Measurements from ENCODE around the gene DCHS1. TPM values are rescaled to one million over a fixed set of nuclear protein-coding genes. Genes with fewer than 3 reads are reported as not detected.

Gene DCHS1
- total and polyA plus RNA-seq, 10 of the 15 experiments (the other 5 are each of a cell fraction or from before 2014, with no cell fraction given), result 0.02 to 0.64 (median 0.18) TPM; not detected in 1

DNA sequence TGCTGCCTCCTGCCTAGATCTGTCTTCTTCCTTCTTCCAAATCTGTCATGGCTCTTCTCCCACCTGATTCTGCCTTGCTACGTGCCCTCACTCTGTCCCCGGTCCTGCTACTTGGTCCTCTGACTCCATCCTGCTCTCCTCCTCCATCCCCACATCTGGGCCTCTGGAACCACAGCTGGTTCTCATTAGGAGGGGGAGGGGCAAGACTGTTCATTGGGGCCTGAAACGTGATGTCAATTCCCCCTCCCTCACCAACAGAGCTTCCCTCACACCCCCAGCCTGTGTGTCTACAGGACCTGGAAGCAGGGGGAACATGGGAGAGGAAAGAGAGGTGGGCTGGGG lies 9.1 kb downstream of the DCHS1 start:
- Histone ChIP-seq H3K79me2 (ENCODE audit: control insufficient read depth, insufficient read depth, low read length) (no peaks in the 10 kb centered on the region), H3K27ac (ENCODE audit: control insufficient read depth, insufficient read depth) (peak overlapping the region; percentile 68), H3K4me1 (ENCODE audit: control insufficient read depth, insufficient read depth, low read length) (peaks cover 21% of the 10 kb centered on the region), H3K9ac (ENCODE audit: control insufficient read depth, insufficient read depth, low read length) (peak overlapping the region; percentile 17; the same call in 1 of the 2 replicates), H4K20me1 (ENCODE audit: control insufficient read depth, insufficient read depth) (no peaks in the 10 kb centered on the region), H3K4me2 (ENCODE audit: control insufficient read depth, insufficient read depth) (peak overlapping the region; percentile 85), H3K9me3 (replicated peaks; ENCODE audit: control insufficient read depth, insufficient read depth, low read length) (no peaks in the 10 kb centered on the region), H3K27me3 (replicated peaks in 1 of 2; ENCODE audit: control insufficient read depth in 2 of 2, insufficient read depth in 2 of 2, low read length in 1 of 2) (no peaks in the 10 kb centered on the region), H3K36me3 (ENCODE audit: control insufficient read depth in 2 of 2, insufficient read depth in 2 of 2, low read length in 1 of 2) (no peaks in the 10 kb centered on the region), H3K4me3 (no peak overlapping the region), H2AFZ (ENCODE audit: control insufficient read depth, low read depth, low read length) (peak overlapping the region; percentile 59)
- ATAC-seq (no peak; the same call in 1 of the 3 replicates), DNase-seq (ENCODE audit: low read depth, low spot score) (no peak), FAIRE-seq (no peak)
- in situ Hi-C loops (cut with MboI), result no loop called here
- ChIA-PET SMC1A (ENCODE audit: uncharacterized antibody, unreplicated experiment) (interaction anchor here (0.9 to 3.4 kb wide), 7 partner anchors 14 to 99 kb away, joined by 3 to 14 read pairs (median 5); partner anchors contain the start of genes MRPL17 and TPP1), CTCF (interaction anchor here (0.7 to 4.7 kb wide), 8 partner anchors 8 to 58 kb away, joined by 3 to 22 read pairs (median 4); partner anchors contain the start of genes MRPL17 and TPP1), POLR2A (interaction anchor here (0.6 to 2.5 kb wide), 6 partner anchors 28 to 131 kb away, joined by 3 to 10 read pairs (median 3); partner anchors contain the start of gene TAF10), RAD21 (ENCODE audit: unreplicated experiment) (interaction anchor here (0.9 to 1.4 kb wide), 4 partner anchors 19 to 42 kb away, joined by 3 to 4 read pairs (median 4); partner anchors contain the start of genes MRPL17 and TPP1)
- intact Hi-C loops (cut with micrococcal nuclease; ENCODE audit: unreplicated experiment), result no loop called here
- no TSS peak for BruUV-seq (replicated peaks)
- TF ChIP-seq, protein P1, sequence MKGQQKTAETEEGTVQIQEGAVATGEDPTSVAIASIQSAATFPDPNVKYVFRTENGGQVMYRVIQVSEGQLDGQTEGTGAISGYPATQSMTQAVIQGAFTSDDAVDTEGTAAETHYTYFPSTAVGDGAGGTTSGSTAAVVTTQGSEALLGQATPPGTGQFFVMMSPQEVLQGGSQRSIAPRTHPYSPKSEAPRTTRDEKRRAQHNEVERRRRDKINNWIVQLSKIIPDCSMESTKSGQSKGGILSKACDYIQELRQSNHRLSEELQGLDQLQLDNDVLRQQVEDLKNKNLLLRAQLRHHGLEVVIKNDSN (IDR thresholded peaks at IDR 0.05; ENCODE audit: borderline replicate concordance, extremely low read length, insufficient read depth, low read depth, low read length), result no peak
- TF ChIP-seq TCF12 (IDR thresholded peaks at IDR 0.05; ENCODE audit: low read depth, low read length), result 0 out of 2 replicates have a peak, but pooled peaks have one; percentile 34
- WGBS (ENCODE audit: insufficient coverage, insufficient replicate concordance, low lambda C conversion rate, missing lambda C conversion rate), result 44% methylated on average over 3 of the region's 3 CpGs

DNA sequence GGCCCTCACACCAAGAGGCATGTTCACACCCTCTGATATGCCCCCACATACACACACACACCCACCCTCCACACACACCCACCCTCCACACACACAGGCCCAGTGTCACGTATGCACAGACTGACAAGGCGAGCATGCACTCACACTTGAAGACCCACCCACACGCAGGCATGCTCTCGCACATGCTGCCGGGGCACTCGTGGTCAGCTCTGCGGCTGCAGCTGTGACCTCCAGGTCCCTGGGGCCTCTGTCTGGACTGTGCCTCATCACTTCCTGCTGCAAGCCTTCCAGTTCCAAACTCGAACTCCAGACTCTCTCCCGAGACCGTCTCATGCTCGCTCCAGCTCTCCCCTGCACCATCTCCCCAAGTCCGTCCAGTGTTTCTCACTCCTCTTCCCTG lies 9.5 kb downstream of the DCHS1 start:
- Histone ChIP-seq H4K20me1 (ENCODE audit: control insufficient read depth, insufficient read depth) (no peaks in the 10 kb centered on the region), H3K9me3 (replicated peaks; ENCODE audit: control insufficient read depth, insufficient read depth, low read length) (no peaks in the 10 kb centered on the region), H3K4me1 (ENCODE audit: control insufficient read depth, insufficient read depth, low read length) (peaks cover 21% of the 10 kb centered on the region), H2AFZ (ENCODE audit: control insufficient read depth, low read depth, low read length) (peak overlapping the region; percentile 59; the same call in 1 of the 2 replicates), H3K79me2 (ENCODE audit: control insufficient read depth, insufficient read depth, low read length) (no peaks in the 10 kb centered on the region), H3K9ac (ENCODE audit: control insufficient read depth, insufficient read depth, low read length) (no peak overlapping the region), H3K36me3 (ENCODE audit: control insufficient read depth in 2 of 2, insufficient read depth in 2 of 2, low read length in 1 of 2) (no peaks in the 10 kb centered on the region), H3K27me3 (replicated peaks in 1 of 2; ENCODE audit: control insufficient read depth in 2 of 2, insufficient read depth in 2 of 2, low read length in 1 of 2) (no peaks in the 10 kb centered on the region), H3K4me2 (ENCODE audit: control insufficient read depth, insufficient read depth) (peak overlapping the region; percentile 85), H3K4me3 (no peak overlapping the region), H3K27ac (ENCODE audit: control insufficient read depth, insufficient read depth) (no peak overlapping the region)
- RAD21 ChIA-PET (ENCODE audit: unreplicated experiment), result interaction anchor here (1.4 kb wide), 1 partner anchor 18 kb away, joined by 3 read pairs; no protein-coding TSS in a partner anchor
- 50% methylated on average over 11 of the region's 12 CpGs for WGBS (ENCODE audit: insufficient coverage, insufficient replicate concordance, low lambda C conversion rate, missing lambda C conversion rate)
- peak; percentile 37 for ATAC-seq
- in situ Hi-C loops (cut with MboI), result no loop called here
- no peak for DNase-seq (ENCODE audit: low read depth, low spot score)
- CTCF ChIA-PET, result interaction anchor here (1.1 to 4.7 kb wide), 3 partner anchors 13 to 18 kb away, joined by 3 to 22 read pairs (median 6); no protein-coding TSS in a partner anchor
- intact Hi-C loops (cut with micrococcal nuclease; ENCODE audit: unreplicated experiment), result no loop called here
- BruUV-seq (replicated peaks), result no TSS peak
- no peak for FAIRE-seq
- SMC1A ChIA-PET (ENCODE audit: uncharacterized antibody, unreplicated experiment), result interaction anchor here (1.4 to 1.6 kb wide), 3 partner anchors 14 to 38 kb away, joined by 5 to 8 read pairs (median 6); partner anchors contain the start of gene MRPL17
- POLR2A ChIA-PET, result interaction anchor here (0.7 to 2.5 kb wide), 3 partner anchors 34 to 119 kb away, joined by 3 to 10 read pairs (median 3); partner anchors contain the start of gene TAF10
- TF ChIP-seq MYC (IDR thresholded peaks at IDR 0.05; ENCODE audit: insufficient read depth, insufficient read length, insufficient replicate concordance, low read length, severe bottlenecking) (no peak), BCL11A (IDR thresholded peaks at IDR 0.05; ENCODE audit: low read depth, low read length) (0 out of 2 replicates have a peak, but pooled peaks have one; percentile 42), RB1 (IDR thresholded peaks at IDR 0.05; ENCODE audit: borderline replicate concordance) (no peak), RUNX3 (IDR thresholded peaks at IDR 0.05; ENCODE audit: low read length) (peak; percentile 51; the same call in 1 of the 2 replicates), NFYA (IDR thresholded peaks at IDR 0.05; ENCODE audit: borderline replicate concordance, low read depth, low read length) (no peak), RAD51 (IDR thresholded peaks at IDR 0.05) (no peak), GATAD2B (conservative IDR thresholded peaks at IDR 0.05; ENCODE audit: low read depth) (0 out of 2 replicates have a peak, but pooled peaks have one; percentile 24), NR2F1 (conservative IDR thresholded peaks at IDR 0.05) (peak; percentile 90), KLF5 (IDR thresholded peaks at IDR 0.05; ENCODE audit: partially characterized antibody) (no peak)
- TF ChIP-seq, protein P2, sequence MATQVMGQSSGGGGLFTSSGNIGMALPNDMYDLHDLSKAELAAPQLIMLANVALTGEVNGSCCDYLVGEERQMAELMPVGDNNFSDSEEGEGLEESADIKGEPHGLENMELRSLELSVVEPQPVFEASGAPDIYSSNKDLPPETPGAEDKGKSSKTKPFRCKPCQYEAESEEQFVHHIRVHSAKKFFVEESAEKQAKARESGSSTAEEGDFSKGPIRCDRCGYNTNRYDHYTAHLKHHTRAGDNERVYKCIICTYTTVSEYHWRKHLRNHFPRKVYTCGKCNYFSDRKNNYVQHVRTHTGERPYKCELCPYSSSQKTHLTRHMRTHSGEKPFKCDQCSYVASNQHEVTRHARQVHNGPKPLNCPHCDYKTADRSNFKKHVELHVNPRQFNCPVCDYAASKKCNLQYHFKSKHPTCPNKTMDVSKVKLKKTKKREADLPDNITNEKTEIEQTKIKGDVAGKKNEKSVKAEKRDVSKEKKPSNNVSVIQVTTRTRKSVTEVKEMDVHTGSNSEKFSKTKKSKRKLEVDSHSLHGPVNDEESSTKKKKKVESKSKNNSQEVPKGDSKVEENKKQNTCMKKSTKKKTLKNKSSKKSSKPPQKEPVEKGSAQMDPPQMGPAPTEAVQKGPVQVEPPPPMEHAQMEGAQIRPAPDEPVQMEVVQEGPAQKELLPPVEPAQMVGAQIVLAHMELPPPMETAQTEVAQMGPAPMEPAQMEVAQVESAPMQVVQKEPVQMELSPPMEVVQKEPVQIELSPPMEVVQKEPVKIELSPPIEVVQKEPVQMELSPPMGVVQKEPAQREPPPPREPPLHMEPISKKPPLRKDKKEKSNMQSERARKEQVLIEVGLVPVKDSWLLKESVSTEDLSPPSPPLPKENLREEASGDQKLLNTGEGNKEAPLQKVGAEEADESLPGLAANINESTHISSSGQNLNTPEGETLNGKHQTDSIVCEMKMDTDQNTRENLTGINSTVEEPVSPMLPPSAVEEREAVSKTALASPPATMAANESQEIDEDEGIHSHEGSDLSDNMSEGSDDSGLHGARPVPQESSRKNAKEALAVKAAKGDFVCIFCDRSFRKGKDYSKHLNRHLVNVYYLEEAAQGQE (IDR thresholded peaks at IDR 0.05; ENCODE audit: low read depth, low read length), result no peak

Data from GM12878 (cell line).